Muscle of leg (tissue), 11 donors: ENCODE results near the gene VIT. TPM values are rescaled to one million over a fixed set of nuclear protein-coding genes. Genes with fewer than 3 reads are reported as not detected.
A peak's percentile ranks its signal among the peaks of the same experiment; 100 is the strongest.
"Not testable (repeated sequence)": the region's sequence is repeated elsewhere in the genome, so short reads cannot be mapped to it uniquely, and the experiment has no call there.

Experiments used
- DNase-seq: peaks from one replicate; pipeline ENCODE4 v3.0.0; 2013
- H3K27ac ChIP-seq: one replicate; pipeline ENCODE4 v1.5.1; 2013; ENCODE audit warnings: mild to moderate bottlenecking, low read length, control low read depth
- H3K27me3 ChIP-seq: one replicate; pipeline ENCODE4 v1.6.1; 2013; ENCODE audit warnings: low read length; ENCODE audit not compliant: control insufficient read depth, insufficient read depth
- H3K36me3 ChIP-seq: one replicate; pipeline ENCODE4 v1.6.1; 2013; ENCODE audit warnings: low read length; ENCODE audit not compliant: control insufficient read depth, insufficient read depth
- H3K4me1 ChIP-seq: one replicate; pipeline ENCODE4 v1.6.1; 2013; ENCODE audit warnings: low read length; ENCODE audit not compliant: control insufficient read depth, insufficient read depth
- H3K4me3 ChIP-seq: one replicate; pipeline ENCODE4 v1.5.1; 2013; ENCODE audit warnings: low read length, control low read depth
- H3K9me3 ChIP-seq: replicated peaks from 2 replicates; pipeline ENCODE4 v1.6.1; 2013; ENCODE audit warnings: low read depth, low read length; ENCODE audit not compliant: control insufficient read depth
- WGBS: methylation state at CpG from one replicate; pipeline ENCODE4 v1.1.5; 2013; ENCODE audit warnings: missing lambda C conversion rate; ENCODE audit not compliant: insufficient coverage; 5-methylcytosine and 5-hydroxymethylcytosine counted together
- polyA plus RNA-seq, 8 donors: library from polyadenylated mRNA; unstranded; fragments of 120-200 nt; gene quantifications; one replicate each; pipeline versions ENCODE4 v1.2.1 to v1.2.3, GENCODE V29; 2013; ENCODE audit warnings: inconsistent platforms in 1 of 8, low replicate concordance in 1 of 8; ENCODE audit not compliant: insufficient read length in 8 of 8, insufficient read depth in 1 of 8
- total RNA-seq: library from RNA; stranded (reverse); fragments of 120-200 nt; gene quantifications from one replicate; pipeline ENCODE4 v1.2.4, GENCODE V29; 2013

Gene VIT
- total and polyA plus RNA-seq, 9 donors = 1.7 to 9.6 (median 4.9) TPM

- H3K27ac ChIP-seq = no peak overlapping the region
- no peaks in the 10 kb centered on the region for H3K36me3 ChIP-seq
- H3K27me3 ChIP-seq = no peaks in the 10 kb centered on the region
- no peak for DNase-seq
- H3K4me1 ChIP-seq = peaks cover 2% of the 10 kb centered on the region
- H3K4me3 ChIP-seq = no peak overlapping the region
- H3K9me3 ChIP-seq = peaks cover 2% of the 10 kb centered on the region
Observed at GRCh38 chr2:36677386-36677785, 19.1 kb upstream of the VIT start.

DNA sequence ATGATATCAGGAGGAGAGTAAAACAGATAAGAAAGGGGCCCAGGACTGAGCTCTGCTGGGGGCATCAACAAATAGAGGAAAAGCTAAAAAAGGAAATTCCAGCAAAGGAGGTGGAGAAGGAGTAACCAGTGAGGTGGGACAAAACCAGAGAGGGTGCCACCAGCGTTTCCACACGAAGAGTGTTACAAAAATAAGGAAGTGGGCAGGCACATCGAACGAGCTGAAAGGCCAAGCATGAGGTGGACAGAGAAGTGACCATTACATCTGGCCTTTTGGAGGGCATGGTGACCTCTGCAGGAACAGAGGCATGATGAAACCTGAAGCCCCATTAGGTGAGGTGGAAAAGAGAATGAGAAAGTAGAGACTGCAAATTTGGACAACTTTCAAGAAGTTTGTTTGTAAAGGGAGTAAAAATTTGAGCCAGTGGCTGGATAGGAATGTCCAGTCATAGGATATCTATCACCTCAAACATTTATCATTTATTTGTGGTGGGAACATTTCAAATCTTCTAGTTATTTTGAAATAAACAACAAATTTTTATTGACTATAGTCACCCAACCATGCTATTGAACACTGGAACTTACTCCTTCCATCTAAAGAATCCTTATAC lies 18.4 kb upstream of the VIT start:
- Histone ChIP-seq H3K27ac (peak overlapping the region; percentile 37), H3K4me3 (no peak overlapping the region), H3K36me3 (no peaks in the 10 kb centered on the region), H3K9me3 (peaks cover 2% of the 10 kb centered on the region), H3K4me1 (peaks cover 2% of the 10 kb centered on the region), H3K27me3 (no peaks in the 10 kb centered on the region)
- no peak for DNase-seq
- WGBS = 54% methylated on average over 4 of the region's 4 CpGs

DNA sequence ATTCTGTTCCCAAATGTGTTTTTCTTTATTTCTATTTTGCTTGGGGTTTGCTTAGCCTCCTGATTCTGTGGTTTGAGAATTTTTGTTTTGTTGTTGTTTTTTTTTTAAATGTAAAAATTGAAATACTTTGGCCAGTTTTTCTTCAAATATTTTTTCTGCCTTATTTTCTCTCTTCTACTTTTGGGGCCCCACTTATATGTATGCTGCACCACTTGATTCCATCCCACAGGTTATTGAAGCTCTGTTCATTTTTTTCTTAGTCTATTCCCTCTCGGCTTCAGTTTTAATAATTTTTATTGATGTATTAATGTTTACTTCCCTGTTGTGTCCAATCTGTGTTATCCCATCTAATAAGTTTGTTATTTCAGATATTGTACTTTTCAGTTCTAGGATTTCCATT lies 17.7 kb upstream of the VIT start:
- no peak overlapping the region for H3K27ac ChIP-seq
- DNase-seq = no peak
- H3K36me3 ChIP-seq = no peaks in the 10 kb centered on the region
- WGBS = no CpG with 5 or more reads among the region's 1 CpG
- H3K27me3 ChIP-seq = no peaks in the 10 kb centered on the region
- peaks cover 2% of the 10 kb centered on the region for H3K4me1 ChIP-seq
- no peak overlapping the region for H3K4me3 ChIP-seq
- peaks cover 2% of the 10 kb centered on the region for H3K9me3 ChIP-seq

- 0% methylated on average over 1 of the region's 2 CpGs for WGBS
- no peaks in the 10 kb centered on the region for H3K27me3 ChIP-seq
- no peak overlapping the region for H3K27ac ChIP-seq
- H3K4me3 ChIP-seq = no peak overlapping the region
- H3K9me3 ChIP-seq = peaks cover 2% of the 10 kb centered on the region
- no peaks in the 10 kb centered on the region for H3K36me3 ChIP-seq
- H3K4me1 ChIP-seq = peaks cover 2% of the 10 kb centered on the region
- DNase-seq = peak; percentile 53
Observed at GRCh38 chr2:36680012-36680411, 16.5 kb upstream of the VIT start.

DNA sequence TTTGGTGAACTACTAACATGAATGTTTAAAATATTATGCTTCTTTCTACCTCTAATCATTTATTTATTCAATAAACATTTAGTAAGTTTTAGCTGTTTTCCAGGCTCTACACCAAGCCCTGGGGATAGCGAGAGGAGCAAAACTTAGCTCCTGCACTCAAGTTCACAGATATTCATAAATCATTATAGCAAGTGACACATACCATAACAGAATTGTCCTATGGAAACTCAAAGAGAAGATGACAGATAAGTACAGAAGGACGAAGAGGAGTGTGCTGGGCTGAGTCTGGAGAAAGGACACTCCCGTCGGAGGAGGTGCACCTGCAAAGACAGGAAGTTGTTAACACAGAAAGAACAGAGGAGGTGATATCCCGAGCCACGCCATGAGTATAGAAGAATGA lies 13.9 kb upstream of the VIT start:
- Histone ChIP-seq H3K27ac (no peak overlapping the region), H3K4me3 (no peak overlapping the region), H3K36me3 (no peaks in the 10 kb centered on the region), H3K9me3 (peaks cover 2% of the 10 kb centered on the region), H3K27me3 (no peaks in the 10 kb centered on the region), H3K4me1 (peaks cover 2% of the 10 kb centered on the region)
- no peak for DNase-seq
- WGBS = 71% methylated on average over 5 of the region's 6 CpGs

DNA sequence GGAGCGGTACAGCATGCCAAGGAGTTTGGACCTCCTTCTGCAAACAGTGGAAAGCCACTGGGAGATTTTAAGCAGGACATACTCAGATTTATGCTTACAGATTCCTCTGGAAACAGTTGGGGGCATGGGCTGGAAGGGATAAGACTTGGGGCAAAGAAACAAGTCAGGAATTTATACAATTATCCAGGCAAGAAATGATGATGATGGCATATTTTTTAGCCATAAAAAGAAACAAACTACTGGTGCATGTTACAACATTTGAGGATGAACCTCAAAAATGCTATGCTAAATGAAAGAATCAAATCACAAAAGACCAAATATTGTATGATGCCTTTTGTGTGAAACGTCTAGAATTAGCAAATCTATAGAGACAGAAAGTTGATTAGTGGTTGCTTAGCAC lies 13.5 kb upstream of the VIT start:
- Histone ChIP-seq H3K4me3 (no peak overlapping the region), H3K9me3 (peaks cover 2% of the 10 kb centered on the region), H3K27ac (no peak overlapping the region), H3K27me3 (no peaks in the 10 kb centered on the region), H3K4me1 (no peaks in the 10 kb centered on the region), H3K36me3 (no peaks in the 10 kb centered on the region)
- 89% methylated on average over 1 of the region's 2 CpGs for WGBS
- no peak for DNase-seq

- not testable (repeated sequence) for DNase-seq
Observed at GRCh38 chr2:36688291-36688690, 8.2 kb upstream of the VIT start.

GRCh38 chr2:36689013-36689412 lies 7.5 kb upstream of the VIT start:
- H3K27ac ChIP-seq, H3K4me1 ChIP-seq, H3K36me3 ChIP-seq, DNase-seq, H3K4me3 ChIP-seq, H3K9me3 ChIP-seq, H3K27me3 ChIP-seq: not testable (repeated sequence)
- WGBS = 98% methylated on average over 8 of the region's 15 CpGs

More at GRCh38 chr2:36688291-36688690, 8.2 kb upstream of the VIT start:
- H3K4me3 ChIP-seq, H3K36me3 ChIP-seq, H3K4me1 ChIP-seq, H3K27me3 ChIP-seq, H3K9me3 ChIP-seq, H3K27ac ChIP-seq: not testable (repeated sequence)
- WGBS = 96% methylated on average over 24 of the region's 30 CpGs

- no peaks in the 10 kb centered on the region for H3K9me3 ChIP-seq
- WGBS = 40% methylated on average over 1 of the region's 2 CpGs
- no peaks in the 10 kb centered on the region for H3K36me3 ChIP-seq
- DNase-seq = no peak
- H3K27me3 ChIP-seq = no peaks in the 10 kb centered on the region
- H3K4me3 ChIP-seq = no peak overlapping the region
- H3K4me1 ChIP-seq = peaks cover 3% of the 10 kb centered on the region
- no peak overlapping the region for H3K27ac ChIP-seq
Observed at GRCh38 chr2:36692121-36692520, 4.4 kb upstream of the VIT start.

- DNase-seq = no peak
- Histone ChIP-seq H3K4me3 (no peak overlapping the region), H3K9me3 (no peaks in the 10 kb centered on the region), H3K4me1 (peaks cover 3% of the 10 kb centered on the region), H3K27ac (no peak overlapping the region), H3K27me3 (no peaks in the 10 kb centered on the region), H3K36me3 (no peaks in the 10 kb centered on the region)
- 90% methylated on average over 2 of the region's 7 CpGs for WGBS
Observed at GRCh38 chr2:36693825-36694224, 2.7 kb upstream of the VIT start.
